Left colon (tissue), 2 donors: ENCODE data around the gene RUFY1. TPM values are rescaled to one million over a fixed set of nuclear protein-coding genes. Genes with fewer than 3 reads are reported as not detected.

Source experiments
- ATAC-seq: fragments of 200-7000 bp; cut with Tn5 transposase; one replicate; pipeline ENCODE4 v1.9.1; 2020; ENCODE audit warnings: mild to moderate bottlenecking, moderate library complexity
- DNase-seq, 2 donors: peaks; one replicate each; pipeline ENCODE4 v3.0.0-alpha.2; 2020
- intact Hi-C, 2 donors: fragments of 100-400 bp; cut with DNase I in 1 of 2; cut with micrococcal nuclease in 1 of 2; formaldehyde crosslinking; loops; one replicate each; pipeline versions ENCODE4 v1.11.2 to v1.14.0; 2022; cut with DNase I, micrococcal nuclease
- total RNA-seq, 2 donors: library from RNA; stranded (reverse); fragmentation: NEBNext Ultra II Directional; extraction: Animal tissue kit (Norgen Biotek cat#: 25700); gene quantifications; one replicate each; pipeline ENCODE4 v1.2.1, GENCODE V29; 2021
- donor health status: DM: no; HTN: no; CAD: no.
- donor health status: DM: yes; HTN: yes; CAD: no.

The RUFY1 gene
- total RNA-seq, 2 donors from 2014 or later, result 35.1 to 39.0 TPM

GRCh38 chr5:179596421-179596820, 46.1 kb downstream of the RUFY1 start:
- intact Hi-C loops, result no loop called here
- ATAC-seq (no peak), DNase-seq (no peak)

- intact Hi-C loops, result no loop called here
- no peak for ATAC-seq
- no peak for DNase-seq
These were observed 48.7 kb downstream of the RUFY1 start for GRCh38 chr5:179599100-179599499.

- ATAC-seq (no peak), DNase-seq (no peak)
- intact Hi-C loops, result no loop called here
These were observed 49.2 kb downstream of the RUFY1 start for GRCh38 chr5:179599566-179599965.

- intact Hi-C loops, result no loop called here
- DNase-seq, result no peak
- no peak for ATAC-seq
These were observed 49.6 kb downstream of the RUFY1 start for GRCh38 chr5:179599973-179600372.

DNA sequence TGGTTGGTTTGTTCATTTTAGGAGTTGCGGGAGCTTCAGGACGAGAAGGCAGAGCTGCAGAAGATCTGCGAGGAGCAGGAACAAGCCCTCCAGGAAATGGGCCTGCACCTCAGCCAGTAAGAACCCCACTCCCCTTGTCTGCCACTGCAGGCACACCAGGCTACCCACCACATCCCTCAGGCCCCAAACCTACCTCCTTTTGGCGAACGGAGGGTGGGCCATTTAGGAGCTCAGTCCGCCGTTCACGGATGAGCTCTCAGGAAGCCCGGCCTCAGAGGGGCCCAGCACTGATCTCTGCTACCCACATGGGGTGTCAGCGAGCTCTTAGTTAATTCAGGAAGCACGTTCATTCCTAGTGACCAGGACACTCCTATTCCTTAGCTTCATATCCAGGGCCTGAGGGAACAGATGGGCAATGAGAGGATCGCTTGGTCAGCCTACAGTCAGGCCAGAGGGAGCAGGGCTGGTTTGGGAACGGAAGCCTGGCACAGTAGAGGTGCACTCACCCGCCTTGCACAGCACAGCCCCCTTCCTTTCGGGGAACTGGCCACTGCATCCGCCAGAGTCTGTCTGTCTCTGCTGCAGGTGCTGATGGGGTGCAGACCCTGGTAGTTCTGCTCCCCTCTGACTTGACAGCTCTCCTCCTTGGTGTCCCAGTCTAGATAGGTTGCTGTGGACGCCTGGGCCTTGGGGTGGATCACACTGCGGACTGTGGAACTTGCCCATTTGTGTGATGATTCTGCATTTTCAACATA, 51.7 kb downstream of the RUFY1 start:
- no peak for DNase-seq
- ATAC-seq, result no peak
- intact Hi-C loops, result no loop called here

DNA sequence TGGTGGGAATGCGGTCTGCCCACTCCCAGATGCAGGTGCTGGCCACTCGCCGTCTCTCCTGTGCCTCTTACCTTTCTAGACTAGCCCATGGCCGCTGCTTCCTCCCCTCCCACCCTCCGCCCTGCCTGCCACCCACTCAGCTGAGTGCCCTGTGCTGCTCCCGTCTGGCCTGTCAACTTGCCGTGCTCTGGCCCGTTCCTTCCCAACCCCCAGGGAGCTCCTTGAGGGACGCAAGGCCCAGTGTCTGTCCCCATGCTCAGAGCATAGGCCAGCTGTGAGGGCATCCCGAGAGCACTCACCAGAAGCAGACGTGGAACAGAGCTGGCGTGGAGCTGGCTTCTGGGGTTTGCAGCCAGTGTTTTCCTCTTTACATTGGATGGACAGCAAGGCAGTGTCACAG, 53.0 kb downstream of the RUFY1 start:
- ATAC-seq (no peak), DNase-seq (no peak)
- intact Hi-C loops, result no loop called here

GRCh38 chr5:179605026-179605833, 54.9 kb downstream of the RUFY1 start:
- intact Hi-C loops, result no loop called here
- peak in 1 of 2 donors; percentile 40 for DNase-seq
- no peak for ATAC-seq

DNA sequence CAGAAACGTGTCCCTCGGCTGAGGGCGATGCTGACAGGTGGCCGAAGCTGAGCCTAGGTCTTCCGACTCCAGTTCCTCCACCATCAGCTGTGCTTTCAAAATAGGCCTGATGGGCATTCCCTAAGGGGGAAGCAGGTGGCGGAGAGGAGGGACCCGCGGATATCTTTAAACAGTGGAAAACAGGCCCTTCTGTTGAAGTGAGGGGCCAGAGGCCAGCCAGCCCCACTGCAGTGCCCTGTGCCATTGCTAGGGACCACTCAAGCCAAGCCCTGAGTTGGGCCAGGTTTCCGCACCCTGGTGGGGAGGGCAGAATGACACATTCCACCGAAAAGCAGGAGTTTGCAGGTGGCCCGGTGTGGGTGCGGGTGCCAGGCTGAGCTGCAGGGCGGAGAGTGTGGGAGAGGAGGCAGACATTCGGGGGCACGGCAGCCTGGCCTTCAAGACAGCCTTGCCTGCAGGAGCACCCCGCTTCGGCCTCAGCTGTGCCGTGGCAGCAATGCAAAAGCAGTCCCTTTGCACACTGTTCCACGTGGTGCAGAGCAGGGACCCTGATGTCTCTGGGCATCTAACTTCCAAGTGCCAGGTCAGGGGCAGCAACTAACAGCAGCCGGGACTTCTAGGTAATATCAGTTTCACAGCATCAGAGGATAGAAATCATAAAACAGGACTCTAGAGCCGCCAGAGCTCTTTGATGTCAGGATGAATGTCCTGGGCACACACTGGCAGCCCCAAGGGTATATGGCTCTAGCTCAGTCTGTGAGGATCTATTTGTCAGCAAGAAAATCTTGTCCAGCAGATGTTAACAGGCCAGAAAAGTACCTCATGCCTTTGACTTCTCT, 55.9 kb downstream of the RUFY1 start:
- ATAC-seq (no peak), DNase-seq (no peak)
- intact Hi-C loops, result no loop called here

GRCh38 chr5:179606910-179607159, 56.5 kb downstream of the RUFY1 start:
- ATAC-seq (no peak), DNase-seq (no peak)
- intact Hi-C loops, result no loop called here

- ATAC-seq (peak; percentile 12), DNase-seq (no peak)
- intact Hi-C loops, result no loop called here
These were observed 57.0 kb downstream of the RUFY1 start for GRCh38 chr5:179607160-179607931.

GRCh38 chr5:179608131-179608581, 57.8 kb downstream of the RUFY1 start:
- ATAC-seq, result no peak
- intact Hi-C loops, result no loop called here

DNA sequence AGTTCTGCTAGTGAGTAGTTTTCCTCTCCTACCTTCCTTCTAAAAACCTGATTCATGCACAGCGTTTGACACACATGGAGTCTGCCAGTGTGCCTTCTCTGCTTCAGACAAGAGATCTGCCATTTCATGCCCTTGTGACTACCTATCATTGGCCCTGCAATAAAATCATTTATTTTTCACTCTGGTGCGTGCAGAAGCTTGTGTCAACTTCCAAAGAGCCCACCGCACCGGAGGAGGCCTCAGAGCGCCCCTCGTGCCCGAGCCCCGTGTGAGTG, 59.4 kb downstream of the RUFY1 start:
- DNase-seq, result no peak
- intact Hi-C loops, result no loop called here
- ATAC-seq, result peak; percentile 9

More at GRCh38 chr5:179608131-179608581, 57.8 kb downstream of the RUFY1 start:
- DNase-seq, result peak in 1 of 2 donors; percentile 20

DNA sequence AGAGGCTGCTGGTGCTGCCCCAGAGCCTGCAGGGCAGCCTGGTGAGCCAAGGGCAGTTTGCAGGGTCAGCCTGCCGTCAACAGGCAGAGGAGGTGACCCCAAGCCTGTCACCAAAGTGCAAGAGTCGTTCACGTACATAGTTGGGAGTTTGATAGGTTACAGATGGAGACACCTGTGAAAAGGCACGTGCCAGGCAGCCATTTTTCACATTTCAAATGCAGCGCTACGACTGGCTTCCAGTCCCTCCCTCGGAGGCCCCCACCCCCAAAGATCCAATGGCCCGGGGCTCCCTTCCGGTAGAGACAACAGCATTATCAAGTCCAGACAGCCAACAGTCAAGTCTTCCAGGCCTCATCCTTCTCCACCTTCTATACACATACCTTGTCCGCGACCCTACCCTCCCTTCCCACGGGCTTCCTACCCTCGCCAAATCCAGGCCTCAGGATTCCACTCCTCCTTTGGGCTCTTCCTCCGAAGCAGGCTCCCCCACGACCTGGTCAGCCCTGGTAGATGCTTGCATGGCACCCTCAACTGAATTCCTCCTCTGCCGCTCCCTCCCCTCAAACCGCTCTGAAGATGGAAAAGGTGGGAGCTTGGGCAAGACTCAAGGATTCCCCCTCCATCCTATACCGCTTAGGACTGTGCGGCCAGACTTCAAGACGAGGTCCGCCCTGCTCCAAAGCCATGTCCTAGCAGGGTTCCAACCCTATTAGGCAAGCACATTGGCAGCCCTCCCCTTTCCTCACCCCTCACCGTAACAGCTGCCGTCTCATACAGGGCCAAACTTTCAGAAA, 60.0 kb downstream of the RUFY1 start:
- no peak for DNase-seq
- ATAC-seq, result peak; percentile 4
- intact Hi-C loops, result no loop called here

DNA sequence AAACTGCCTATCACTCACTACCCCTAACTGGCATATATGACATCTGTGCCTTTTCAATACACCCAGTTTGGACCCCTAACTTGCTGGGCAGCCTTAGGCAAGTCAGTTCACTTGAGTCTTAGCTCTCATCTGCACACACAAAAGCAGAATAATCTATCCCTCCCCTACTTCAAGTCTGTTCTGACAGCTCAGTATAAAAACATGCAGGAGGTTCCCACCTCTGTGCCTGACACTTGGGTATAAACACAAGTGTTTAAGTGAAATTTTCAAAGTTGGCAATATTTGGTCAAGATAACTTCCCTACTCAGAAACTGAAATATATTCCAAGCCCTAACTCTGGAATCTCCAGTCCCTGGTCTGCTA, 60.5 kb downstream of the RUFY1 start:
- DNase-seq (no peak), ATAC-seq (no peak)
- intact Hi-C loops, result no loop called here

DNA sequence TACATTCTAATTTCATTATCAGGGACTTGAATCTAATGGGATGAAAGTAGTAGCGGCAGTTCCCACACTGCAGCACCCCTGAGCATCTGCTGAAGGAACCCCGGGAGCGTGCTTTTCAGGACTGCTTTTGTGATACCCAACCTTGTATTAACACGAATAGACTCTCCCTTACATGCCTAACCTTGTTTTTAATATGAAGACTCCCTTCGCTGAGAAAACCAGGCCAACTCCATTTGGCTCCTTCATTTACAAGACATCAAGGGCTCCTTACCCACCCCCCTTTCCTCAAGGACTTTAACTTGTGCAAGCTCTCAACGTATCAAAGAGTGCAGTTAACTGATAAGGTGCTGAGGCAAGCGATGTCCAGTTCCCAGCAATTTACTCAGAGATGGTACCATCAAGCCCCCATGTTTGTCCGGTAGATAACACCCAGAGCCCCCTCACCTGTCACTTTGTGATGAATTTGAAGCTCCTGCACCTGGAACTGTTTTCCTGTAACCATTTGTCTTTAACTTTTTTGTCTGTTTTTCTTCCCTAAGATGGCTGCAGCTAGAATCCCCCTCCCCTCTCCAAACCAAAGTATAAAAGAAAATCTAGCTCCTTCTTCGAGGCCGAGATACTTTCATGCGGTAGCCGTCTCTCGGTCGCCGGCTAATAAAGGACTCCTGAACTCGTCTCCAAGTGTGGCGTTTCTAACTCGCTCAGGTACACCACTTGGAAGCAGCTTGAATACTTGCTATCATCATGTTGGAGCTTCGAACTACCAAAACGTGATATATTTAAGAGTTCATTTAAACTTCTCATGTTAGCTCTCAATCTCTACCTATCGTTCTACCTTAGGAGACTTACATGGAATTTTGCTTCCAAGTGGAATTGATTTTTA, 62.5 kb downstream of the RUFY1 start:
- intact Hi-C loops, result no loop called here
- DNase-seq (no peak), ATAC-seq (no peak)

DNA sequence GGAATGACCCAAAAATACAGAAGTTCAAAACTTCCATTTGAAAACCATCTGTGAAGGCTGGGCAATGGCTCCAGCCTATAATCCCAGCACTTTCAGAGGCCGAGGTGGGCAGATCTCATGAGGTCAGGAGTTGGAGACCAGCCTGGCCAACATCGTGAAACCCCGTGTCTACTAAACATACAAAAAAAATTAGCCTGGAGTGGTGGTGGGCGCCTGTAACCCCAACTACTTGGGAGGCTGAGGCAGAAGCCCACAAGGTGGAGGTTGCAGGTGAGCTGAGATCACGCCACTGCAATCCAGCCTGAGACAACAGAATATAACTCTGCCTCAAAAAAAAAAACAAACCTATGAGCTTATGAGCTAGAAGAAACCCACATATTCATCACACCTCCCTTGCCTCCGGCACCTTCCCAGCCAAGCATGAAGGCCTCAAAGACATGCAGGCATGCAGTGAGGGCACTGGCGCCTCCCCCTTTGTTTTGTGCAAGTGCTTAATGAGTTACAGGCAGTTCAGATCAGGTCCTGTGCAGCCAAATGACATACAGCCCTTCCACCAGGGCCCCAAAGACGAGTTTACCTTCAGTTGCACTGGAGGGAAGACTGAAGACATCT, 63.2 kb downstream of the RUFY1 start:
- ATAC-seq, result no peak
- DNase-seq, result no peak
- intact Hi-C loops, result no loop called here

DNA sequence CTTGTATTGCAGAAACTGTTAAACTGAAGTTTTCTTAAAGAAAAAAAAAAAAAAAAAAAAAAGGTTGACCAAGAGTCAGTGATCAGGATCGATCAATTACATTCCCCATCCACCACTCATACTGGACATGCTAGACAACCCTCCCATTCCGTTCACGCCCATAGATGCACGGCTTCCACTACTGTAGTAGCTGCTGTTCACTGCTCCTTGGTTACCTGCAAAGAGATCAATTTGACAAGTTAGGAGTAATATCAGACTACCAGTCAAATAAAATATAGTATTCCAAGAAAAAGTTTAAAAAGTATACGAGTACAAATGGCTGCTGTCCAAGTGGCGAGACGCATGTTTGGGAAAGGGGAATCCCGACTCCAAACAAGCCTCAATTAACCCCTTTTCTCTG, 64.4 kb downstream of the RUFY1 start:
- DNase-seq (peak in 1 of 2 donors; percentile 5), ATAC-seq (no peak)
- intact Hi-C loops, result no loop called here
